Activated CD4-positive, alpha-beta memory T cell treated with anti-CD3 and anti-CD28 coated beads, Interleukin-2, amount 10 ng/mL, durations not matched to agents 7 days and 5 days (primary cell): ENCODE measurements around the gene TNNC2. TPM values are rescaled to one million over a fixed set of nuclear protein-coding genes. Genes with fewer than 3 reads are reported as not detected.

ENCODE experiments used
- CTCF ChIA-PET: fragments of 350-600 bp; sonication (Branson Sonifier 250); formaldehyde crosslinking; loops from one replicate; lab custom pipeline; 2021; ENCODE audit warnings: antibody characterized with exemption, inconsistent platforms; lab: Charles Lee
- POLR2A ChIA-PET: fragments of 350-600 bp; sonication (Branson Sonifier 250); formaldehyde crosslinking; loops from one replicate; lab custom pipeline; 2021; ENCODE audit warnings: antibody characterized with exemption; lab: Charles Lee
- DNase-seq: peaks from one replicate; pipeline ENCODE4 v3.0.0-alpha.2; 2020
- H3K27ac Mint-ChIP-seq: one replicate; pipeline ENCODE4 v1.8.0; 2021; ENCODE audit warnings: mild to moderate bottlenecking, mixed read lengths
- H3K27me3 Mint-ChIP-seq: one replicate; pipeline ENCODE4 v1.8.0; 2021; ENCODE audit warnings: mixed read lengths
- H3K36me3 Mint-ChIP-seq: one replicate; pipeline ENCODE4 v1.8.0; 2021; ENCODE audit warnings: low read depth, mixed read lengths
- H3K4me1 Mint-ChIP-seq: one replicate; pipeline ENCODE4 v1.8.0; 2021; ENCODE audit warnings: mixed read lengths
- H3K4me3 Mint-ChIP-seq: one replicate; pipeline ENCODE4 v1.8.0; 2021; ENCODE audit warnings: mild to moderate bottlenecking, mixed read lengths
- H3K9me3 Mint-ChIP-seq: one replicate; pipeline ENCODE4 v1.8.0; 2021; ENCODE audit warnings: mixed read lengths
- total RNA-seq, 2 experiments: library from RNA; stranded (reverse); gene quantifications; one replicate each; pipeline ENCODE4 v1.2.3, GENCODE V29; 2021

Gene TNNC2
- total RNA-seq, 2 experiments from 2014 or later: not detected

DNA sequence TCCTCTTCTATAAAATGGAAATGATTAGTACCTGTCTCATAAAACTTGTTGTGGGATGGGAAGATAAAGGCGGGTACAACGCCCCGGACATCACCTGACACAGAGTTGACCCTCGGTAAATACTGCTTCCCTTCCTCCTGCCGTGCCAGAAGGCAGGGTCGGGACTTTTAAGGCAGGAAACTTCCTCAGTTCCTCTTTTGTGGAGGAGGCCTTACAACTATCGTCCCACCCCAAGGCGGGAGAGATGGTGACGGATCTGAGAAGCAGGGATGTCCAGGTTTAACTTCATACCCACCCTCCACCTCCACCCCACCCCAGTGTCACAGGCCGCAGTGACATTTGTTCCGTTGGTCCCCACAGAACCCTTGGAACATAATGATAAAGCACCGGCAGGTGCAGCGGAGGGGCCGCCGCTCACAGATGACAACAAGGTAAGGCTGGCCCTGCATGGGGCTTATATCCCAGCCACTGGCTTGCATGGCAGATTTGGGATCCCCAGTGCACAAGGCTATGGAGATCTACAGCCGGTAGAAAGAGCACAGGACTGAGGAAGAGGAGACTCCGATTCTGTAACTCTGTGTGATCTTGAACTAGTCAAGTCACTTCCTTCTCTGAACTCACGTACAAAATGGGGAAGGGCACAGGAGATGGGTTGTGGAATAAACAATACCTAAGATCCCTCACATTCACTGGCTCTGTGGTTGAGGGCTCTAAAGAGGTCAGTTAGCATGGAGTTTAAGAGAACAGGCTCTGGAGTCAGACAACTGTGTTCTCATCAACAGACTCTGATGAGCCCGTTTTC is 34.6 kb downstream of the TNNC2 start:
- no peak for DNase-seq
- H3K4me1 Mint-ChIP-seq: peaks cover 26% of the 10 kb centered on the region
- no peaks in the 10 kb centered on the region for H3K9me3 Mint-ChIP-seq
- ChIA-PET POLR2A (interaction anchor here (0.9 to 1.4 kb wide), 15 partner anchors 10 to 430 kb away, joined by 3 to 9 read pairs (median 4); partner anchors contain the start of genes ACOT8, CTSA, NEURL2 and PIGT), CTCF (interaction anchor here (0.9 to 1.4 kb wide), 3 partner anchors 12 to 22 kb away, joined by 3 to 5 read pairs (median 3); no protein-coding TSS in a partner anchor)
- peak overlapping the region; percentile 82 for H3K27ac Mint-ChIP-seq
- H3K36me3 Mint-ChIP-seq: peaks cover 27% of the 10 kb centered on the region
- peak overlapping the region; percentile 82 for H3K4me3 Mint-ChIP-seq
- H3K27me3 Mint-ChIP-seq: no peaks in the 10 kb centered on the region

DNA sequence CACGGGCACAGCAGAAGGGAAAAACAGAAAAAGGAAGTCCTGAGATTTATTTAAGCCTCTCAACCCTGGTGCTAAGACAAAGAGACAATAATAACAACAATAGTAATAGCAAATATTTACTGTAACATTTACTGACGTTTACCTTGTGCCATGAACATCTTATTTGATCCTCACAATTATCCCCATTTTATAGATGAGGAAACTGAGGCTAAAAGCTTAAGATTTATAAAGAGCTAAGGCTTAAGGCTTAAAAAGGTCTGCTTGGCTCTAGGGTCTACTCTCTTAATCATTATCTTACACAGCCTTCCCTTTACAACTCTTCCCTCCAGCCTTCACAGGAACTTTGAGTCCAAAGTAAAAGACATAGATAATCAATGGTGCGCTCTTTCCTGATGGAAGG is 38.8 kb downstream of the TNNC2 start:
- H3K4me3 Mint-ChIP-seq: no peak overlapping the region
- H3K9me3 Mint-ChIP-seq: no peaks in the 10 kb centered on the region
- no peak overlapping the region for H3K27ac Mint-ChIP-seq
- ChIA-PET CTCF (interaction anchor here (1.0 kb wide), 1 partner anchor 199 kb away, joined by 4 read pairs; no protein-coding TSS in a partner anchor), POLR2A (no interaction called here)
- peaks cover 5% of the 10 kb centered on the region for H3K36me3 Mint-ChIP-seq
- peaks cover 12% of the 10 kb centered on the region for H3K4me1 Mint-ChIP-seq
- no peak for DNase-seq
- H3K27me3 Mint-ChIP-seq: no peaks in the 10 kb centered on the region

DNA sequence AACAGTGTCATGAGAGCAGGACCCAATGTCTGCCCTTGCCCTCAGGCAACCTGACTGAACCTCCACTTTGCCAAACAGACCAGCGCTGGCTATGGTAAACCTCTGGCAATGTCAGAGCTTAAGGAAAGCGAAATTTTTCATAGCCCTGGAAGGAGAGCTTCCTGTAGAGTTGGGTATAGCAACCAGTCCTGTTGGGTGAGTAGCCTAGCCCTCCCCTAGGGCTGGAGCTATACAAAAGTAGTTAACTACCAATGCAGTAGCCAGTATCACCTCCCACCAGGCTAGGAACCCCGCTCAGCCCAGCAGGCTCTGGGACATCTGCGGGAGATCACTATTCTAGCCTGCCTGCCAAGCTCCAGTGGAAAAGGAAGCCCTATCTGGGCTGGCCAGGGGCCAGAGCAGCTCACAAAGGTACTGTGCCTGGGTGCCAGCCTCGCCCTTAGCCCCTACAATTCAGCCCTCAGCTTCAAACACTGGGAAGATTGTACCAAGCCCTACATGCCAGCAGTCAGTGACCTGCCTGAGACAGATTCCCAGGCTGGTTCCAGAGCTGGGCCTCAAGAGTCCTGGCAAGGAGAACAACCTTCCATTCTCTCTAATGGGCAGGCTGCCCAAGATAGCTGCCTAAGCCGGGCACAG is 43.3 kb downstream of the TNNC2 start:
- Mint-ChIP-seq H3K27me3 (no peaks in the 10 kb centered on the region), H3K27ac (no peak overlapping the region), H3K9me3 (no peaks in the 10 kb centered on the region), H3K36me3 (no peaks in the 10 kb centered on the region), H3K4me3 (no peak overlapping the region), H3K4me1 (peaks cover 31% of the 10 kb centered on the region)
- ChIA-PET CTCF (interaction anchor here (0.8 to 1.6 kb wide), 3 partner anchors 10 to 347 kb away, joined by 3 to 10 read pairs (median 4); no protein-coding TSS in a partner anchor), POLR2A (interaction anchor here (0.9 to 1.3 kb wide), 3 partner anchors 13 to 151 kb away, joined by 3 read pairs; partner anchors contain the start of gene PCIF1)
- DNase-seq: no peak

DNA sequence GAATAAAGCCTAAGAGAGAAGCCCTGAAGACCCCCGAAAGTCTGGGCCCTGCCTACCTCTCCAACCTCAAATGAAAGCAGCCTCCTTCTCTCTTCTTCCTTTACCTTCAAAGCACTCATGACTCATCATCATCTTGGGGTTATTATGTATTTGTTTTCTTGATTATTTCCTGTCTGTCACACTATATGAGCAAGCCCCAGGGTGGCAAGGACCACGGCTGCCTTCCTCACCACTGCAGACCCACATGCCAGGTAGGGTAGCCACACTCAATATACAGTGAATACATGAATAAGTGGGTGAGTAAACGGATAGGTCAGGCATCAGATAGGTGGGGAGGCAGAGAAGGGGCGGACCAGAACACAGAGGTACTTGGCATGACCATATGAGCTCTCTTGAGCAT is 44.2 kb downstream of the TNNC2 start:
- Mint-ChIP-seq H3K9me3 (no peaks in the 10 kb centered on the region), H3K27me3 (peaks cover under 1% of the 10 kb centered on the region), H3K4me1 (peaks cover 31% of the 10 kb centered on the region), H3K27ac (no peak overlapping the region), H3K36me3 (no peaks in the 10 kb centered on the region), H3K4me3 (no peak overlapping the region)
- CTCF ChIA-PET: interaction anchor here (0.7 to 1.6 kb wide), 3 partner anchors 12 to 488 kb away, joined by 3 to 10 read pairs (median 4); no protein-coding TSS in a partner anchor
- DNase-seq: peak; percentile 27
- POLR2A ChIA-PET: interaction anchor here (1.3 kb wide), 1 partner anchor 30 kb away, joined by 3 read pairs; no protein-coding TSS in a partner anchor

DNA sequence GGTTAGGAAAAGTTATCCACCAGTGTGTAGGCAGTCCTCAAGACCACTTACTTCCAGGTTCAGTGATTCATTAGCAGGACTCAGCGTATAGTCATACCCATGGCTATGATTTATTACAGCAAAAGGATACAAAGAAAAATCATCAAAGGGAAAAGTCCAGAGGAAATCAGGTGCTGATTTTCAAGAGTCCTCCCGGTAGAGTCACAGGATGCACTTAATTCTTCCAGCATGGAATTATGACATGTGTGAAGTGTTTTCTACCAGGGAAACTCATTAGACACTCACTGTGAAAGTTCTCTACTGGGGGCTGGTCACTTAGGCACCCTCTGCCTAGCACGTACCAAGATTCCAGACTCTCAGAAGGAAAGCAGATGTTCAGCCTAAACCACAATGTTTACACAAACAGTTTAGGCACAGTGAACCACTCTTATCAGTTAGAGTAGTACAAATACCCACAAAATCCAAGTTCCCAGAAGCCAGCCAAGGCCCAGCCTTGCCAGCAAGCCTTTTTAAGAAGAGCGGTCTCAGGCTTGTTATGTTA is 45.7 kb downstream of the TNNC2 start:
- Mint-ChIP-seq H3K4me1 (peaks cover 31% of the 10 kb centered on the region), H3K9me3 (no peaks in the 10 kb centered on the region), H3K36me3 (no peaks in the 10 kb centered on the region), H3K27ac (no peak overlapping the region), H3K27me3 (peaks cover 2% of the 10 kb centered on the region), H3K4me3 (no peak overlapping the region)
- POLR2A ChIA-PET: interaction anchor here (1.0 kb wide), 1 partner anchor 11 kb away, joined by 3 read pairs; the partner anchor contains the start of genes DNTTIP1 and WFDC3
- no peak for DNase-seq
- CTCF ChIA-PET: no interaction called here

DNA sequence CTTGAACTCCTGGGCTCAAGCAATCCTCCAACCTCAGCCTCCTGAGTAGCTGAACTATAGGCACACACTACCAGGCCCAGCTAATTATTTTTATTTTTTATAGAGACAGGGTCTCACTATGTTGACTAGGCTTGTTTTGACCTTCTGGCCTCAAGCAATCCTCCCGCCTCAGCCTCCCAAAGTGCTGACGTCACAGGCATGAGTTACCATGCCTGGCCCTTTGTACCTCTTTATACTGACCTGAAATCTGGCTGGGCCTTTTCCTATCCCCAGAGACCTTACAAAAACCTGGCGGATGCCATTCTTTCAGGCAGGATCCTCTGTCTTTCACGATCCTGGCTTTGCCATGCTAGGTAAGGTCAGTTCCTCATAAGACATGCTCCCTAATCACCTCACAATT is 47.0 kb downstream of the TNNC2 start:
- H3K27ac Mint-ChIP-seq: no peak overlapping the region
- peaks cover 5% of the 10 kb centered on the region for H3K27me3 Mint-ChIP-seq
- ChIA-PET POLR2A (interaction anchor here (1.3 kb wide), 1 partner anchor 12 kb away, joined by 4 read pairs; the partner anchor contains the start of genes DNTTIP1 and WFDC3), CTCF (interaction anchor here (1.3 to 2.1 kb wide), 3 partner anchors 9 to 19 kb away, joined by 3 to 15 read pairs (median 7); partner anchors contain the start of genes DNTTIP1 and WFDC3)
- DNase-seq: no peak
- H3K4me1 Mint-ChIP-seq: peaks cover 31% of the 10 kb centered on the region
- H3K36me3 Mint-ChIP-seq: no peaks in the 10 kb centered on the region
- H3K4me3 Mint-ChIP-seq: no peak overlapping the region
- no peaks in the 10 kb centered on the region for H3K9me3 Mint-ChIP-seq

DNA sequence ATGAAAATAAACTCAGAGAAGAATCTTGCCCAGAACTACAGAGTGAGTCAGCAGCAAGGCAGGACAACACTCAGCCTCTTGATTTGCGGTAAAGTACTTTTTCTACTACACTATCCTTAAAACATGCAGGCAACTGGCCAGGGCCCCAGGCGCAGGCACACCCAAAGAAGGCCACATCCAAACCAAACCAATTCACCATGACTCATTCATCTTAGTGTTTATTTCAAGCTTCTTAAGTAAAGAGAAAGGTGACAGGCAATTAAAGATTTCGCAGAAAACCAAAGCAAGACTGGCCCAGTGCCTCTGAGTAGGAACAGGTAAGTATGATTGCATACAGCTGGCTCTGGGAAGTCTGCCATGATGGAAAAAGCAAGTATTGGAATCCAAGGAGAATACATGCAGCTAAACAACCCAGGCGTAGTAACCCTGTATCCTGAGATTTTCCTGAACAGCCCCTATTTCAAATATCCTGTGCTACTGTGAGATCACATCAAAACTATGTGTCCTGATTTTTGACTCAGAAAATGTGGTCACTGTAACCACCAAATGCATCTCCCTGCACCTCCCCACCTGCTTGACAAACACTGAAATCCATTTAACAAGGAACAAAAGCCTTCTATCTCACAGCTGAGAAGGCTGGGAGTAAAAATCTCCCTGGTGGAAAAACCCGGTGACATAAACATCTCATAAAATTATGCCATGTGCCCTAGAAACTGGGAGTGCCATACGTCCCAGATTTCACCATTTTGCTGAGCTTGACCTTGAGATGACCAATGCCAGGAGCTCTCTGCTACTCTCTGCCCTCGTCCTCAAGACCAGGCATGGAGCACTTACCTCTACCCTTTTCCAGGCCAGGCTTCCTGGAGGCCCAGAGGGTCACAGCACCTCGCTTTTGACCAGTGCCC is 47.8 kb downstream of the TNNC2 start:
- Mint-ChIP-seq H3K4me1 (peaks cover 31% of the 10 kb centered on the region), H3K27ac (no peak overlapping the region), H3K9me3 (no peaks in the 10 kb centered on the region), H3K4me3 (no peak overlapping the region), H3K36me3 (no peaks in the 10 kb centered on the region), H3K27me3 (peaks cover 10% of the 10 kb centered on the region)
- ChIA-PET CTCF (interaction anchor here (0.6 to 2.1 kb wide), 4 partner anchors 8 to 341 kb away, joined by 3 to 15 read pairs (median 6); partner anchors contain the start of genes DNTTIP1 and WFDC3), POLR2A (interaction anchor here (1.3 kb wide), 1 partner anchor 13 kb away, joined by 4 read pairs; the partner anchor contains the start of genes DNTTIP1 and WFDC3)
- DNase-seq: no peak

DNA sequence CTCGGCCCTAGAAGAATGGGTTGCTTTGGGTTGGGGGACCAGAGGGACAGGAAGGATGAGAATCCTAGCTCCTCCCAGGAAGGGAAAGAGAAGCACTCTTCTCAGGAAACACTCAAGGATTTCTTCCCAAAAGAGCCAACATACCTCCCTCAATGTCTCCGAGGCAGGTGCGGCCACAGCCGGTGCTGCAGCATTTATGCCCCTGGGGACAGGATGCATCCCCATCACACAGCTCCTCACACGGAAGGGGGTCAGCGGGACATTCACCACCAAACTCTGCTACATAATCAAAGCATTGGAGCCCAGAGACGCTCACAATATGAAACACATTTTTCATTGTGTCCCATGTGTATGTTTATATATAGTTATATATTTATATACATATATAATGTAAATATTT is 50.2 kb downstream of the TNNC2 start:
- CTCF ChIA-PET: no interaction called here
- DNase-seq: no peak
- Mint-ChIP-seq H3K36me3 (no peaks in the 10 kb centered on the region), H3K4me1 (peaks cover 19% of the 10 kb centered on the region), H3K27ac (no peak overlapping the region), H3K4me3 (no peak overlapping the region), H3K27me3 (peaks cover 22% of the 10 kb centered on the region), H3K9me3 (no peaks in the 10 kb centered on the region)
- POLR2A ChIA-PET: no interaction called here

DNA sequence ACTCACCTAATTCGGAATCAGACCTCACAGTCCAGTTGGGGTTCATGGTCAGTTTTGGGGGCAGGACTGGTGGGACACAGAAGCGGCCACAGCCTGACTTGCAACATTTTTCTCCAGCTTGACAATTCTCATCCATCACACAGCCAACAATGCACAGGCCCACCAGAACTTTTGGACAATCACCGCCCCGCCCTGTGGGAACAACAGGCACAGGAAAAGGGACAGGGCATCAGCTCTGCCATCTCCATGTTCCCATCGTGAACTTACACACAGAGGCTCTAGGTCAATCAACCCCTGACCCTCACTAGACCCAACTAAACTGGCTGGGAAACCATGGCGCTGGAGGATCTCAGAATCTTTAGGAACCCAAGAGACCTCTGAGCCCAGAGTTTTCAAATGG is 51.7 kb downstream of the TNNC2 start:
- no peak for DNase-seq
- Mint-ChIP-seq H3K9me3 (no peaks in the 10 kb centered on the region), H3K4me3 (no peak overlapping the region), H3K36me3 (no peaks in the 10 kb centered on the region), H3K27me3 (peaks cover 25% of the 10 kb centered on the region), H3K27ac (no peak overlapping the region), H3K4me1 (peaks cover 16% of the 10 kb centered on the region)
- POLR2A ChIA-PET: no interaction called here
- CTCF ChIA-PET: interaction anchor here (0.7 kb wide), 1 partner anchor 443 kb away, joined by 3 read pairs; no protein-coding TSS in a partner anchor

DNA sequence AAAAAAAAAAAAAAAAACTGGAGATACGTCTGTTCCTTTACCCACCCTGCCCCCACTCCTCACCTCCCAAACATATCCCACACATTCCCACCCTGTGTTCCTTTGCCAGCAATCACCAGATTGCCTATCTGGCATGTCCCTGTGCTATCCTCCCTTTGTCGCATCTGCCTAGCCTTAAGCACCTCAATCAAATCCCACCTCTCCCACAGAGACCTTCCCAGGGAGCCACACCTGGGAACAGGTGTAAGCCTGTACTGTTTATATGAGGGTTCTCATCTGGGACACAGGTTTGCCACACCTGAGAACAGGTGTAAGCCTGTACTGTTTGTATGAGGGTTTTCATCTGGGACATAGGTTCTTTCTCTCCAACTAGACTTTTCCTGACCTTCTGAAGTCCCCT is 52.2 kb downstream of the TNNC2 start:
- Mint-ChIP-seq H3K4me1 (peaks cover 14% of the 10 kb centered on the region), H3K36me3 (no peaks in the 10 kb centered on the region), H3K27ac (no peak overlapping the region), H3K4me3 (no peak overlapping the region), H3K27me3 (peaks cover 25% of the 10 kb centered on the region), H3K9me3 (no peaks in the 10 kb centered on the region)
- ChIA-PET POLR2A (no interaction called here), CTCF (interaction anchor here (0.7 kb wide), 1 partner anchor 442 kb away, joined by 3 read pairs; no protein-coding TSS in a partner anchor)
- no peak for DNase-seq
